ENCODE data around the gene DAB2. TPM values are rescaled to one million over a fixed set of nuclear protein-coding genes. Genes with fewer than 3 reads are reported as not detected.

The DAB2 gene
- total RNA-seq, 2 donors from 2014 or later: 12.3 to 23.8 TPM

DNA sequence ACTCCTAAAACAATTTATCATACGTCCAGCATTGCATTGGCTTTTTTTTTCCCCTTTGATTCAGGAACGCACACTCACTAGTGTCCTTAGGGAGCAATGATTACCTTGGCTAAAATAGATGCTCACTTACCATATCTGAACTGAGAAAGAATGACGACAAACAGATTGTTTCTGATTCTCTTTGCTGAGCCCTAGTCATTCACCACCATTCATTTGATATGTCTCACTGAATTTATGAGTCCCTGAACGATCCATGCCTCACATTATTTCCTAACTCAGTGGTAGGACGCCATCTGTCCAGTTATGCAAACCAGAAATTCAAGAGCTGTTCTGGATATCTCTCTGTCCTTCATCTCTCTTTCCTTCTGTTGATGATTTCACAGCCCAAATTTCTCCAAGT, 39.3 kb upstream of the DAB2 start:
- no peak overlapping the region for H3K27ac ChIP-seq (ENCODE audit: low read depth, low read length)
- no peaks in the 10 kb centered on the region for H3K36me3 Mint-ChIP-seq (ENCODE audit: low read depth)
- peaks cover 46% of the 10 kb centered on the region for H3K27me3 Mint-ChIP-seq (ENCODE audit: insufficient read depth)
- no peak overlapping the region for H3K9ac ChIP-seq (ENCODE audit: extremely low read depth, low read length, poor library complexity, severe bottlenecking)
- 89 to 92% methylated on average over 4 to 5 of the region's 5 CpGs for WGBS, 2 experiments (ENCODE audit: insufficient coverage in 1 of 2, insufficient read length in 1 of 2)
- H3K27ac Mint-ChIP-seq: no peak overlapping the region
- no peaks in the 10 kb centered on the region for H3K4me1 ChIP-seq (ENCODE audit: control insufficient read depth, insufficient read depth, low read length)
- H3K4me1 Mint-ChIP-seq: no peaks in the 10 kb centered on the region
- no peak overlapping the region for H3K4me3 ChIP-seq (ENCODE audit: low read length)
- H3K9me3 Mint-ChIP-seq: no peaks in the 10 kb centered on the region
- TF ChIP-seq, protein P1, sequence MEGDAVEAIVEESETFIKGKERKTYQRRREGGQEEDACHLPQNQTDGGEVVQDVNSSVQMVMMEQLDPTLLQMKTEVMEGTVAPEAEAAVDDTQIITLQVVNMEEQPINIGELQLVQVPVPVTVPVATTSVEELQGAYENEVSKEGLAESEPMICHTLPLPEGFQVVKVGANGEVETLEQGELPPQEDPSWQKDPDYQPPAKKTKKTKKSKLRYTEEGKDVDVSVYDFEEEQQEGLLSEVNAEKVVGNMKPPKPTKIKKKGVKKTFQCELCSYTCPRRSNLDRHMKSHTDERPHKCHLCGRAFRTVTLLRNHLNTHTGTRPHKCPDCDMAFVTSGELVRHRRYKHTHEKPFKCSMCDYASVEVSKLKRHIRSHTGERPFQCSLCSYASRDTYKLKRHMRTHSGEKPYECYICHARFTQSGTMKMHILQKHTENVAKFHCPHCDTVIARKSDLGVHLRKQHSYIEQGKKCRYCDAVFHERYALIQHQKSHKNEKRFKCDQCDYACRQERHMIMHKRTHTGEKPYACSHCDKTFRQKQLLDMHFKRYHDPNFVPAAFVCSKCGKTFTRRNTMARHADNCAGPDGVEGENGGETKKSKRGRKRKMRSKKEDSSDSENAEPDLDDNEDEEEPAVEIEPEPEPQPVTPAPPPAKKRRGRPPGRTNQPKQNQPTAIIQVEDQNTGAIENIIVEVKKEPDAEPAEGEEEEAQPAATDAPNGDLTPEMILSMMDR (conservative IDR thresholded peaks at IDR 0.05): no peak
- no peak overlapping the region for H3K4me3 Mint-ChIP-seq
- no peaks in the 10 kb centered on the region for H3K36me3 ChIP-seq (ENCODE audit: control insufficient read depth, insufficient read depth, low read length)
- no peak for DNase-seq
- H3K9me3 ChIP-seq (ENCODE audit: control insufficient read depth, low read length): no peaks in the 10 kb centered on the region
- H3K27me3 ChIP-seq (ENCODE audit: control insufficient read depth, insufficient read depth, low read length, poor library complexity, severe bottlenecking): no peaks in the 10 kb centered on the region

DNA sequence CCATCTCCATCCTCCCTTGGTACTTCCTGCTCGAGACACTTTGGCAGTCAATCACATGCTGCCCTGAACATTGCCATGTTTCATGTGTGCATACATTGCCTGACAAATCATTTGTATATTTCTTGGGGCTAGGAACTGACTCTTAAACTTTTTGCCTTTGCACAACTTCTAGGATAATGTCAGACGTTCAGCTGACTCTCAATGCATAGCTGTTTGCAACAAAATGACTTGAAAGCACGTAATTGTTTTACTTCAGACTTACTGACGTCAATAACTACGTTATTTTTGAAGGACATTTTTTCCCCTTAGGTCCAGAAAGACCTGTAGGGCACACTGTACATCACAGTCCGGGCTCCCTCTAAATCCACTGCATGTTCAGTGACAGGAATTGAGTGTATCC, 37.4 kb upstream of the DAB2 start:
- Histone ChIP-seq H3K4me1 (ENCODE audit: control insufficient read depth, insufficient read depth, low read length) (no peaks in the 10 kb centered on the region), H3K9ac (ENCODE audit: extremely low read depth, low read length, poor library complexity, severe bottlenecking) (no peak overlapping the region), H3K36me3 (ENCODE audit: control insufficient read depth, insufficient read depth, low read length) (no peaks in the 10 kb centered on the region), H3K27me3 (ENCODE audit: control insufficient read depth, insufficient read depth, low read length, poor library complexity, severe bottlenecking) (no peaks in the 10 kb centered on the region), H3K9me3 (ENCODE audit: control insufficient read depth, low read length) (no peaks in the 10 kb centered on the region), H3K4me3 (ENCODE audit: low read length) (no peak overlapping the region), H3K27ac (ENCODE audit: low read depth, low read length) (no peak overlapping the region)
- TF ChIP-seq, protein P1 (conservative IDR thresholded peaks at IDR 0.05): no peak
- 91% methylated on average over 6 of the region's 6 CpGs for WGBS, 2 experiments (ENCODE audit: insufficient coverage in 1 of 2, insufficient read length in 1 of 2)
- no peak overlapping the region for H3K27ac Mint-ChIP-seq
- H3K4me1 Mint-ChIP-seq: no peaks in the 10 kb centered on the region
- no peak overlapping the region for H3K4me3 Mint-ChIP-seq
- DNase-seq: no peak
- no peaks in the 10 kb centered on the region for H3K36me3 Mint-ChIP-seq (ENCODE audit: low read depth)
- peaks cover 46% of the 10 kb centered on the region for H3K27me3 Mint-ChIP-seq (ENCODE audit: insufficient read depth)
- no peaks in the 10 kb centered on the region for H3K9me3 Mint-ChIP-seq

DNA sequence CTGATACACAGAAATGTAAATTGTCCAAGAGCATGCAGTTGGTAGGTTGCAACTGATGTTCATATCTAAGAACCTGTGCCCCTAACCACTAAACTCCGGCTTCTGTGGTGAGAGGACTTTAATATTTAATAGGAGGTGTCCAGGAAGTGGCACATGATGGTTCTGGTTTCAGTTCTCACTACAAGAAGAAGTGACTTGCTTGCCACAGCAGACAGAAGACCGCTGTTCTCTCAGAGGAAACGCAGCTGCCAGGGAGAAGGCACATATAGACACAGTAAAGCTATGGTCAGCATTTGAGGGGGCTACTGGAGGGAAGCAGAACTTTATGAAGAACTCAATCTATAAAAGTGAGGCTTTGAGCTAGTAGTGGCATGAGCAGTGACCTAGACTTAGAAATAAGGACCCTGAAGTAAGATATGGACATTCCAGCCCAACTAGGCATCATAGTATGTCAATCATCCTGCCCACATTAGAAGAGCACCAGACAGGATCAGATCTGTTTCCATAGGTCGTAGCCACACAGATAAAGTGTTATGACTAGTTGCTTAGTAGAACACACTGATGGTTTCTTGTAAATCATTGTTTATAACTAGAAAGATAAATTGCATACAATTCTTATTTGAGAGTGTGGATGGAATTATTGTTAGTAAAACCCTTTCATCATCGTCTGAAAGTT, 36.4 kb upstream of the DAB2 start:
- no peak overlapping the region for H3K9ac ChIP-seq (ENCODE audit: extremely low read depth, low read length, poor library complexity, severe bottlenecking)
- no peaks in the 10 kb centered on the region for H3K36me3 ChIP-seq (ENCODE audit: control insufficient read depth, insufficient read depth, low read length)
- Mint-ChIP-seq H3K4me3 (no peak overlapping the region), H3K27ac (no peak overlapping the region), H3K9me3 (no peaks in the 10 kb centered on the region), H3K4me1 (no peaks in the 10 kb centered on the region), H3K36me3 (ENCODE audit: low read depth) (no peaks in the 10 kb centered on the region), H3K27me3 (ENCODE audit: insufficient read depth) (peaks cover 47% of the 10 kb centered on the region)
- H3K4me1 ChIP-seq (ENCODE audit: control insufficient read depth, insufficient read depth, low read length): no peaks in the 10 kb centered on the region
- DNase-seq: no peak
- no peaks in the 10 kb centered on the region for H3K27me3 ChIP-seq (ENCODE audit: control insufficient read depth, insufficient read depth, low read length, poor library complexity, severe bottlenecking)
- WGBS, 2 experiments (ENCODE audit: insufficient coverage in 1 of 2, insufficient read length in 1 of 2): 93 to 100% methylated on average over 4 to 5 of the region's 5 CpGs
- no peaks in the 10 kb centered on the region for H3K9me3 ChIP-seq (ENCODE audit: control insufficient read depth, low read length)
- no peak overlapping the region for H3K4me3 ChIP-seq (ENCODE audit: low read length)
- TF ChIP-seq, protein P1 (conservative IDR thresholded peaks at IDR 0.05): no peak
- no peak overlapping the region for H3K27ac ChIP-seq (ENCODE audit: low read depth, low read length)
